C4-2B (cell line): Measurements from ENCODE around the gene TPCN2.

ENCODE experiments used
- CTCF ChIP-seq: fragments of 450-650 bp; conservative IDR thresholded peaks from 2 replicates; pipeline ENCODE4 v1.5.1; 2017; ENCODE audit warnings: mild to moderate bottlenecking
- ZFX ChIP-seq: fragments of 450-650 bp; IDR thresholded peaks from 2 replicates; pipeline ENCODE4 v1.6.1; 2017

- no peak for TF ChIP-seq CTCF
- TF ChIP-seq ZFX, result no peak
Observed at GRCh38 chr11:69010964-69011623, 37.6 kb upstream of the TPCN2 start.
